RPMI7951 (cell line): ENCODE results near the gene ZNF296. TPM values are rescaled to one million over a fixed set of nuclear protein-coding genes. Genes with fewer than 3 reads are reported as not detected.
A peak's percentile ranks its signal among the peaks of the same experiment; 100 is the strongest.

Experiments
- DNase-seq: peaks from one replicate; pipeline ENCODE4 v3.0.0-alpha.2; 2012; ENCODE audit warnings: low read depth
- total RNA-seq: library from RNA; depleted of rRNA; stranded (reverse); fragments of >200 nt; shearing (Covaris generic); gene quantifications from 2 replicates; pipeline ENCODE4 v1.2.3, GENCODE V29; 2014

Gene ZNF296
- total RNA-seq, 1 experiment from 2014 or later, result 0.48 TPM

DNA sequence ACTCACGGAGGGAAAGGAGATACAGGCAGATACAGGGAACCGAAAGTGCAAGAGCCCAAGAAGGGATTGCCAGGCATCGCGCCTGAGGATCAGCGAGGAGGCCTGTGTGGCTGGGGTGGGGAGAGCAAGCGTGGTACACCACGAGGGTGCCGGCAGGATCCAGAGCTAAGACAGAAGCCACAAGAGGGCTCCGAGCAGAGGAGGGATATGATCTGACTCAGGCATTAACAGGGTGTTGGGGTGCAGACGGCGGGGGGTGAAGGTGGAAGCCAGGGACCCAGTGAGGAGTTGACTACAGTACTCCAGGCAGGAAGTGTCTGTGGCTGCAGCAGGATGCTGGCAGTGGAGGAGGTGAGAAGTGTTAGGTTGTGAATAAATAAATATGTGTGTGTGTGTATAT, 11.3 kb upstream of the ZNF296 start:
- DNase-seq, result no peak

DNA sequence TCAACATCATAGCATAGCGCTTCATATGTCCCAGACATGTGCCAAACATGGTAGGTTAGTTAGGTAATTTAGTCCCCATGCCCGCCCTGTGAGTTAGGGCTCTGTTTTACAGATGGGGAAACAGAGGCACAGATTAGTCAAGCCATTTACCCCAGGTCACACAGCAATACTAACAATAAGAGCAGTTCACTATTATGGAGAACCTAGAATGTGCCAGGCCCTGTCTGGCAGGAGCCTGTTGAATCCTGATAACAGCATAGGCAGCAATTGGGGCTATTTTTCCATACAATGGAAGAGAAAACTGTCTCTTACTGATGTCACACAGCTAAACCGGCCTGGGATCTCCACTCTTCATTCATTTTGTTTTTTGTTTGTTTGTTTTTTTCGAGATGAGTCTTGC, 10.2 kb upstream of the ZNF296 start:
- DNase-seq, result no peak

DNA sequence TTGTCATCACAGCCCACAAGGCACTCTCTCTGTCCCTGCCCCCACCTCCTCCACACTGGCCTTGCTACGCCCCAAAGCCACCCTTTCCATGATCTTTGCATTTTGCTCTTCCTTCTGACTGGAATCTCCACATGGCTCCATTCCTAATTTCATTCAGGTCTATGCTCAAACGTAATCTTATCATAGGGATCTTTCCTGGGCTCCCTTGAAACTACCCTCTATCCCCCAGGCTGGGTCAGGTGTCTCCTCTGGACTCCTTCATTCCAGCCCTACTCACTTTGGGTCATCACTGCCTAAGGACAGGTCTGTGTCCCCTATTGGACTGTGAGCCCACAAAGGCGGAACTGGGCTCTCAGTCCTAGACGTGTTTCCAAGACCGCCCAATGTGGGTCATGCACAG, 5.9 kb upstream of the ZNF296 start:
- DNase-seq, result no peak

DNA sequence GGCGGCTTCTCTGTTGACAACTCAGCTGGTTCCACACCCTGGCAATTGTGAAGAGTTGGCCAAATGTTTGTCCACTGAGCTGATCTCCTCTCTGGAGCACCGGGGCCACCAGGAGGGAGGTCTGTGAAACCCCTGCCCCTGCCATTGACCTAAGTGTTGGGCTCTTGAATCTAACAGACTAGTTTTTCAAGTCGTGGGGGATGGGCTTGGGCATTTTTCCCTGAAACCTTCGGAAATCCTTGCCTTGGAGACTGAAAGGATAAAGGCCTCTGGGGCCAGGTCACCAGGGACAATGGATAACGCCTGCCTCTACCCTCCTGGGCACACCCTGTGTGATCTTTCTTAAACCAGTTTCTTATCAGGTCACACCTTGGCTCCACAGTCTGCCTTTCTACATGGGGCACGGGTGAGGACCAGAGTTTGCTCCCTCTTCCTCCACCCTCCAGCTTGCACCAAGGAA, 3.7 kb upstream of the ZNF296 start:
- no peak for DNase-seq

DNA sequence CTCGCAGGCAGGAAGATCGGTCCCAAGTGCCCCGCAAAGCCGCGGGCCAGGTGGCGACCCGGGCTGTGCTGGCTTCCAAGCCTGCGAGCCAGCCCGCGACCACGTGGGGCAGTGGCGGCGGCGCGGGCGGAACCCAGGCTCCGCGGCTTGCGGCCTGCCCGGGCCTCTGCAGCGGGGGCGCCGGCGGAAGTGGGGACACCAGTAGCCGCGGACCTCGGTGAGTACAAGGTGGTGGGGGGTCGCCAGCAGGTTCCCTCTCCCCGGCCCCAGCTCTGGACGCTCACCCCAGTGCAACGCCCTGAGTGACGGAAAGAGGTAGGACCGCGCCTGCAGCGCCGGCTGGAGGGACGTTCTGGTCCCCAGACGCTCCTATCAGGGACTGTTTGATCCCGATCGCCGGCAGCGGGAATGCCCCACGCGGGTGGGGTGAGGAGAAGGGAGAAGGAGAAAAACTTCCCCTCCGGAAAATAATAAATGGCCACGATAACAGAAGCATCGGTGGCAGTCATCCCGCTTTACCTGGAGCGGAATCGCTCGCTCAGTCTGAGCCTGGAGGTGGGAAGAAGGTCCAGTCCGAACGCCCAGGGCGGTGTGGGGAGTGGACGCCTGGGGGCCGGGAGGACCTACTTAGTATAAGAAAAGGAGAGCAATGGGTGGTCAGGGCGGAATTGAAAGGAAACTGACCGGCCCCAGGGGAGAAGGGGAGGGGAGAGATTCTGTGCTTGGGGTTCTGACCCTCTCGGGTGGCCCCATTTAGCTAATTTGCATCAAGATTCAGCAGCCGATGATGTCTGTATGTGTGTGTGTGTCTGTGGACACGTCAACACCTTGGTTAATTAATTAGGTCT, 3.0 kb upstream of the ZNF296 start, which contains the start of gene GEMIN7:
Gene GEMIN7, plus strand, starts transcription at position 198 of the 848 bp plus-strand sequence. CDS start 10,855 bp downstream, outside the sequence.
- DNase-seq, result peak; percentile 77

DNA sequence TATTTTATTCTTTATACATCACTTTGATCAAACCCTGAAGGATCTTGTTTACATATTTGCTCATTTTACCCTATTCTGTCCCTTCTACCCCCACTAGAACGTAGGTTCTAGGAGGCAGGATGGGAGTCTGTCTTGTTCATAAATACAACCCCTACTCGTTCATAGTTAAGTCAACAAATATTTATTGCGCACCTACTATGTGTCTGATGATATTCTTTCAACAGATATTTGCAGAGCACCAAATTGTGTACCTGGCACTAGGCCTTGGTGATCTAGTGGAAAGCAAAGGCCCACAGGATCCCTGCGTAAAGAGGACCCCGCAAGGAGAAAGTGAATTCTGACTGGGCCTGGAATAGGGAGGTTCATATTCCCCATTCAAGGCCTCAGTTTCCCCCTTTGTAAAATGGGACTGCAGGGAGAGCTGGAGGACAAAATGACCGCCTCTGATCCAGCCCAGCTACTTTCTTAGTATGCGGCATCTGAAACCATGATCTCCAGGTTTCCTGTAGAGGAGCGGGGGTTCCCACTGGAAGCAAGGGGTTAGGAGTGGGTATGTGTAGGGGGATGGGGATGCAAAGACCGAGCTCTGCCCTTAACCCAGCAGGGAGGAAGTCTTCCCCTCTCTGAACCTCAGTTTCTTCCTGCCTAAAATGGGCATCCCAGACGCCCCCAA, 2.2 kb upstream of the ZNF296 start:
- DNase-seq, result no peak

DNA sequence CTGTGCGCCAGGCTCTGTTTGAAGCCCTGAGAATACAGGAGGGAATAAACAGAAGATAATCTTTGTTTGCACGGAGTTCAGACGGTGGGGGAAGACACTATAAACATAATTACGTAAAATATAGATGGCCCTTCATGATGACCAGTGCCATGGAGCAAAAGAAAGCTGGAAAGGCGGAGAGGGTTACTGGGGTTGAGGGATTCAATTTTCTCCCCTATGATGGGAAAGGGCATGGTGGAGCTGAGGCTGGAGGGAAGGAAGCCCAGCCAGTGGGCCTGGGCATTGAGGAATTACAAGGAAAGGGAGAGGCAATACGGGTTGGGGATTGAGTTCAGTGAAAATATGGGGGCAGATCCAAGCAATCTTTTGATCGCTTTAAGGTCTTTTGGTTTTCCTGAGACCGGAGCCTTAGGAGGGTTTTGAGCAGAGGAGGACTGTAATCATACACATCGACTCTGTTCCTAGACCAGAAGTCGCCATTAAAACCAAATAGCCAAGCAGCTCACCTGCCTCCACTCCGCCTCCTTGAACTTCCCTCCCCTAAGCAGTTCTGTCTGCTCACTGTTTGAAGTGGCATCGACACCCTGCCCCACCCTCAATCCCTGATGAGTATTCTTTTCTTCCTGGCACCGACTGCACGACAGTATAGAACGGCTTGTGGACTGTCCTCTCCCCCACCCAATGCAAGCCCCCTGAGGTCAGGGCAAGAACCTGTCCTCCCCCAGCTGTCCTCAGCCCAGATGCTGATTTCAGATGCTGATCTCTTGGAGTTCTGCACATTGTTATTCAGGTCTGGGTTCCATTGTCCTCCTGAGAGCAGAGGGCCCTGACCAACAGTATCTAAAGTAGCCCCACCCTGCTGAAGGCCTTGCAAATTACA, 813 bp upstream of the ZNF296 start:
- DNase-seq, result no peak

DNA sequence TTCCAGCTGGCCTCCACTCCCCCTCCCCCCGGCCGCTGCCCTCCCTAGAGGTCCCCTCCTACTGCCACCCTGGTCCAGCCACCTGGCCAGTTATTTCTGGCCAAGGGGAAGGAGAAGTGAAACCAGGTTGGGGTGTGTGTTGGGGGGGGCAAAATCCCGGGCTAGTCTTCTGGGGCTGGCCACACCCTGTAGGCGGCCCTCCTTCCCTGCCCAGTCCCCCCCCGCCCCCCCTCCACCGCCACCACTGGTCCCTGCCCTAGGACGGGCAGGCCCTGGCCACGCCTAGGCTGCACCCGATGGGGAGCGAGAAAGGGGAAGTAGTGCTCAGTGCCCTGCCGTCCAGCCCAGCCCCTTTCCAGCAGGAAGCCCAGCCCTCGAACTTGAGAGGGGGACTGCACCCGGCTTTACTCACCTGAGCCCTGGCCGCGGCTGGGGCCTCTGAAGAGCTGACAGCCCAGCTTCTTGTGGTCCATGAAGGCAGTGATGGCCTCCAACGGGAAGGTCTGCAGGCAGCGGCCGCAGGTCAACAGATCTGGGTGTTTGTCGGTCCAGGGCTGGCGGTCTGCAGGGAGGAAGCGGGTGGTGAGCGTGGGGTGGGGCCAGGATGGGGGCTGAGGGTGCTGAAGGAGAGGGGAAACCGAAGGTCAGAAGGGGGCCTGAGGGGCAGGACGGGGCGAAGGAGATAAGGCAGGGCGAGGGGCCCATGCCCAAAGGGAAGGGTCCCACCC, 813 bp downstream of the ZNF296 start:
- peak; percentile 84 for DNase-seq

DNA sequence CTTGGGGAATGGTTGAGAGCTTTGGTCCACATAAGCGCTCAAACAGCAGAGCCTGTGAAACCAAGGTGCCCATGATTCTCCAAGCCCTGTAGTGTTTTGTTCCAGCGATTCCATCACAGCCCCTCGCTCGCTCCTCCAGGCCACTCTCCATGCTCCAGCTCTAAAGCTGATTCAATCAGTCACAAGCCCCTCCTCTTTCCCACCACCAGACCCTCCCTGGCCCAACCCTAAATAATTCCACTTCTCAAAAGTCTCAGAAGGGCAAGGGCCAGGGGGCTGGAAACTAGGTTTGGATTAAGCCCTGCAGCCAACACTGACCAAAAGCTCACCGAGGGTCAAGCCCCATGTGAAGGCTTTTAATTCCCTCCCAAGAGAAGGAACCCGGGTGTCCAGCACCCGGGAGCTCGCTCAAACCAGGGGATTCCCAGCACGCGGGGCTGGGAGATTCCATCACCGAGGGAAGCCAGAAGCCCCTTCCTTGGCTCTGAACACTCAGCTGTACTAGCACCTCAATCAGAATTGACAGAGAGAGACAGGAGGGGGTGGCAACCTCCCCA, 1.5 kb downstream of the ZNF296 start:
- DNase-seq, result no peak

DNA sequence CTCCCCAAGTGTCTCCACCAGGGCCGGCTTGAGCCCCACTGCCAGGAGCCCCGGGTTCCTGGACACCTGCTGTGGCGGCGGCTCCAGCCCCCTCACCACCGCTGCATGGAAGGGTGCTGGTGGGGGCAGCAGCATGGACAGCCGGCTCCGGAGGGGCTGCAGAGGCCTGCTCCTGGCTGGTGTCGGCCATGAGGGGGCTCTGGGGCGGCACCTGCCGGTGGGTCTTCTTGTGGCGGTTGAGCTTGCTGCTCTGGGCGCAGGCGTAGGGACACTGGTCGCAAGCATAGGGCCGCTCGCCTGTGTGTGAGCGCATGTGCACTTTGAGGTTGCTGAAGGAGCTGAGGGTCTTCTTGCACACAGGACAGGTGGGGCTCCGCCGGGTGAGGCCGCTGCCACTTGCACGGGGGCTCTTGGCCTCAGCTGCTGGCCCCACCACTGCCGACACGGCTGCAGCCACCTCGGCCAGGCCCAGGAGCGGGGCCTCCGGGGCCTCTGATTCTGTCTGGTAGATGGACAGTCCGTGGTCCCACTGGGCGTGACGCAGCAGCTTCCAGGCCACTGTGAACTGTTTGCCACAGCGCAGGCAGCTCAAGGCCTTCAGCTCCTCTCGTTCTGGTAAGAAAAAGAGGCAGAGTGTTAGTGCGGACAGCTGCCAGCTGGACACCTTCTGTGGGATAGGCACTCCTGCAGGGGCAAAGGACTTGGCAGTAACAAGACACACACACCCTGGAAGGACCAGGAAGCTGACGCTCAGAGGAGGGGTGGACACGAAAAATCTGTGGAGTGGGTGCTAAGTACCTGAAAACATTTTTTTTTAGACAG, 4.1 kb downstream of the ZNF296 start:
- DNase-seq, result no peak

DNA sequence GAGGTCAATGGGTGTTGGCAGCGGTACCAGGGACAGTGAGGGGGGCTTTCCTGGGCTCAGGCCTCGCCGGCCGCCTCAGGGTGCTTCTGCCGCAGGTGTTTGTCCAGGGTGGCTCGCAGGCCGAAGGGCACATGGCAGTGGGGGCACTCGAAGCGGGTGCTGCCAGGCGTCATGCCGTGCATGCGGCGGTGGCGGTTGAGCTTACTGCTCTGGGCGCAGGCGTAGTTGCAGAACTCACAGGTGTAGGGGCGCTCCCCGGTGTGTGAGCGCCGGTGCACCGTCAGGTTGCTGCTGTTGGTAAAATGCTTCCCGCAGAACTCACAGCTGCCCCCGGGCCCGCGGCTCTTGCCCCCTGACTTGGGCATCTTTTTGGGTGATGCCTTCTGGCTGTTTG, 4.7 kb downstream of the ZNF296 start:
- DNase-seq, result no peak

DNA sequence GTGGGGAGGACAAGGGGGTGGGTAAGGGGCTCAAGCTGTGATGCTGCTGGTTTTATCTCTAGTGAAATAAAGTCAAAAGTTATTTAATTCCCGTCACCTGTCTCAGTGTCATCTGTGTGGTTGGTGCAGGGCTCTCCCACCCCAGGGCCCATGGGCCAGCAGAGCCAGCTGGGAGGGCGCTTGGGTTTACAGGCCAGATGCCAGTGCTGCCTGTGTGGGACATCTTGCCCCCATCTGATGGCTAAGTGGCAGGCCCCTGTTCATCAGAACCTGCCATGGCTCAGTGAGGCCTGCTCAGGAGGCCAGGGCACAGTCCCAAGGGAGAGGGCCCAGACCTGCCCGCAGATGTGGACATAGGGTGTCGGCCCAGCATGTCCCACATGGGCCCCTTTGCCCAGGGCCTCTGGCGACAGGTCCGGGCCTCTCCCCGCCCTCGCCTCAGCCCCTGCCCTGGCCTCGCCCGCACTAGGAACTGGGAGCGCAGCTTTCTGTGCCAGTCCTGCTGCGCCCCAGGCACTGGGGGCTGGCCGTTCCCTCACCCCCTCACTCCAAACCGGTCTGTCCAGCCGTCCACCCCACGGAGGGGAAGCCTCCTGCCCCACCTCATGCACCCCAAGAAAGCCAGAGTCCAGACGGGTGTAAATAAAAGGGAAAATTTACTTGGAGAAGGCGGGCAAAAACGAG, 5.3 kb downstream of the ZNF296 start:
- DNase-seq, result no peak

DNA sequence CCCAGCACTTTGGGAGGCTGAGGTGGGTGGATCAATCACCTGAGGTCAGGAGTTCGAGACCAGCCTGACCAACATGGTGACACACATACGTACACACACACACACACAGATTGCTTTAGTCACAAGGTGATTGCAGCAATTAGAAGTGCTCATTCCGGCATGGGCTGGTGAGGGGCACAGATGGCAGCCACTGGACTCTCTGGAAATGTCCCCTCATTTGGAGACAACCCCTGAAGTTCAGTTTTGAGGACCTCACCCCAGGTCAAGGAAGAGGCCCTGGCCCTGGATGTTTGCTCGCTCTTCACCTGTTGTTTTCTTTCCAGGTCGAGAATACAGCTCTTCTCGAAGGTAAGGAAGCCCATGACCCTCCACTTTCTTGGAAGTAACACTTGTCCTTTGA, 6.1 kb downstream of the ZNF296 start:
- DNase-seq, result no peak

DNA sequence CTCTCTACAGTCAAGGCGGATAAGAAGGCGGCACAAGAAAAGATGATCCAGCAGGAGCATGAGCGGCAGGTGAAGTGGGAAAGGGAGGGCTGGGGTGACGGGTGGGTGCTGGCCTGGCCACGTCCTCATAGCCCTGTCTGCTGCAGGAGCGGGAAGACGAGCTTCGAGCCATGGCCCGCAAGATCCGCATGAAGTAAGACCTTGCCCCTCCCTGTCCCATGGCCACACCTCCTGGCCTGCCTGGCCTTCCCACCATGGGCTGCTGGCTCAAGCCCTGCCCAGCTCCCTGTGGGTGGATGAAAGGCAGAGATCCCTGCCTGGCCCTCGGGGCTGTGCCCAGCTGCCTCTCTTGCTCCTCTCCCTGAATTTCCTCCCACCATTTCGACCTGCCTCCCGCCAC, 7.2 kb downstream of the ZNF296 start:
- DNase-seq, result peak; percentile 36

DNA sequence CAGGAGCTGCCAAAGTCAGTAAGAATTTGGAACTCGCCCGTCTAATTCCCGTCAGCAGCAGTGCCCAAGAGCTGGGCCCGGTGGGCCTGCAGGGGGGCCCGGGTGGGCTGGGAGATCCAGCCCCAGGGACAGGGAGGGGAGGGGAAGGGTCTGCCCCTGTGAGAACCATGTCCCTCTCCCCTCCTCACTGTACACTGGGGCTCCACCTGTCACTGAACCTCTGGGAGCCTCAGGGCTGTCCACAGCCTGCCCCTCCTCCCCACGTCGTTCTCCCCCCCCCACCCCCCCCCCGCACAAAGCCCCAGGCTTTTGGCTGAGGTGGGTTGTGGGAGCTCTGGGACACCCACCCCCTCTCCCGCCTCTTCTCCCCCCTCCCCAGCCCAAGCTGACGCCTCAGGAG, 8.2 kb downstream of the ZNF296 start:
- no peak for DNase-seq

DNA sequence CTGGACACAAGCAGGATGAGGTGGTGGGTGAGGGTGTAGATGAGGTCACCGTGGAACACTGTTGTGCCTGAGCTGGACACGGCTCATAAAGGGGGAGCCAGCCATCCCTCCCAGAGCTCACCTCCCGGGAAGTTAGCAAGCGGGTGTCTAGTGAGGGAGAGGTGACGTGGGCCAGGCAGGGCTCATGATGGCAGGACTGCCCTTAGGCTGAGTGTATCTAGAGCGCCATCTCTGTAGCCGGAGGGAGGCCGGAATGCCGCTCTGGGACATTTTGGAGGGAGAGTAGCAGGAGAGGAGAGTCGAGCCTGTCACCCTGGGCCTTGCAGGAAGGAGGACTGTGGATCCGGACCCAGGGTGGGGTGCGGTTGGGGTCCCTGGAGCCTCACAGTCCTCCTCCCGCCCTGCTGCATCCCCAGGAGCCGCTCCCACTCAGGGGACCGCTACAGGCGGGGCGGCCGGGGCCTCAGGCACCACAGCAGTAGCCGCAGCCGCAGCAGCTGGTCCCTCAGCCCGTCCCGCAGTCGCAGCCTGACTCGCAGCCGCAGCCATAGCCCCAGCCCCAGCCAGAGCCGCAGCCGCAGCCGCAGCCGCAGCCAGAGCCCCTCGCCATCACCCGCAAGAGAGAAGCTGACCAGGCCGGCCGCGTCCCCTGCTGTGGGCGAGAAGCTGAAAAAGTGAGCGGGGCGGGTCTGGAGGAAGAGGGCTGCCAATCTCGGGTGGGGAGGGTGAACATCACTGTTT, 9.2 kb downstream of the ZNF296 start:
- no peak for DNase-seq

DNA sequence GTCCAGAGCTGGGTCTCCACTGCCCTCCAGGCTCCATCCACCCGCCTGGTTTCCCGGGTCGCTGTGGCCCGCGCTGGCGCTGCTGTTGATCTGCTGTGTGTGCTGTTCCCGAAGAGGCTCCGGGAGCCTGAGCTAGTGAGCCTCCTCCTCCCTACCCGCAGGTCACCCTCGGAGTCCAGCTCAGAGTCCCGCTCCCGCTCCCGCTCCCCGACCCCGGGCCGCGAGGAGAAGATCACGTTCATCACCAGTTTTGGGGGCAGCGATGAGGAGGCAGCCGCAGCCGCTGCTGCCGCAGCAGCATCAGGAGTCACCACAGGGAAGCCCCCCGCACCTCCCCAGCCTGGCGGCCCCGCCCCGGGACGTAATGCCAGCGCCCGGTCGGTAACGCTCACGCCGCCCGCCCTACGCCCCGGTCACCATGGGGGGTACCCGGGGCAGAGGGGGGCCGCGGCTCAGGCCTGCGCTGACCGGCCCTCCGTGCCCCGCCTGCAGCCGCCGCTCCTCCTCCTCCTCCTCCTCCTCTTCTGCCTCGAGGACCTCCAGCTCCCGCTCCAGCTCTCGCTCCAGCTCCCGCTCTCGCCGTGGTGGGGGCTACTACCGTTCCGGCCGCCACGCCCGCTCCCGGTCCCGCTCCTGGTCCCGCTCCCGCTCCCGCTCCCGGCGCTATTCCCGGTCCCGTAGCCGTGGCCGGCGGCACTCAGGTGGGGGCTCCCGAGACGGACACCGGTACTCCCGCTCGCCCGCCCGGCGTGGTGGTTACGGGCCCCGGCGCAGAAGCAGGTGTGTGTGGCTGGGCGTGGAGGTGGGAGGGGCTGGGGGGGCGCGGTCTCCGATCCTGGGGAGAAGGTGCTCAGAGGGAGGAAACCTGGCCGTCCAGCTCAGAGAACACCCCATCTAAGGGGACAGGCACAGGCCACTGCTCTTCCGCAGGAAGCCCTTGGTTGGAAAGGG, 12.2 kb downstream of the ZNF296 start:
- DNase-seq, result no peak

DNA sequence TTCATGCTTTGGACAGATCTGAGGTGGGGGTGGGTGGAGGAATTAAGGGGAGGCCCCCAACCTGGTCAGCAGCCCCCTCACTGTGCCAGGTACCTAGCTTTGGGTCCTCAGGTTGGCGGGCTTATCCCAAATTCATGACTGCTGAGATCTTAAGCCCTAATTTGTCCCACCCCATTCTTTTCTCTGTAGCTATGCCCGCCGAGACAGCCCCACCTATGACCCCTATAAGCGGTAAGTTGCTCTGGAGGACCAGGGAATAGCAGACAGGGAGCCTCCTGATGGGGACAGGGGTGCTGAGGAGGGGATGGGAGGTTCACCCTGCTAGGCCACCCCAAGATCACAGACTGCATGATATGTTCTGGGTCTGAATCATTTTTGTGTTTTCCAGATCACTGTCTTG, 14.3 kb downstream of the ZNF296 start:
- no peak for DNase-seq
